ENCODE measurements around the gene PLIN1.
A peak's percentile ranks its signal among the peaks of the same experiment; 100 is the strongest.

Gene PLIN1

GRCh38 chr15:89673165-89673512 is 6.0 kb downstream of the PLIN1 start:
- TF ChIP-seq CTCF (IDR thresholded peaks at IDR 0.05; ENCODE audit: low read depth, low read length) = peak; percentile 55
- in situ Hi-C loops (cut with HindIII; ENCODE audit: low sequenced_read_pairs) = no loop called here

GRCh38 chr15:89672221-89673164 is 6.7 kb downstream of the PLIN1 start:
- in situ Hi-C loops (cut with HindIII; ENCODE audit: low sequenced_read_pairs) = no loop called here
- H3K4me3 ChIP-seq (ENCODE audit: low read depth, low read length) = no peak overlapping the region
- TF ChIP-seq CTCF (IDR thresholded peaks at IDR 0.05; ENCODE audit: low read depth, low read length) = no peak
- peak; percentile 40 for DNase-seq (ENCODE audit: low read depth, low spot score)

More at GRCh38 chr15:89673165-89673512, 6.0 kb downstream of the PLIN1 start:
- no peak for DNase-seq (ENCODE audit: low read depth, low spot score)
- H3K4me3 ChIP-seq (ENCODE audit: low read depth, low read length) = no peak overlapping the region

GRCh38 chr15:89671687-89672086 is 7.5 kb downstream of the PLIN1 start:
- no peak for TF ChIP-seq CTCF (IDR thresholded peaks at IDR 0.05; ENCODE audit: low read depth, low read length)
- no peak for DNase-seq (ENCODE audit: low read depth, low spot score)
- H3K4me3 ChIP-seq (ENCODE audit: low read depth, low read length) = no peak overlapping the region
- in situ Hi-C loops (cut with HindIII; ENCODE audit: low sequenced_read_pairs) = no loop called here

GRCh38 chr15:89670971-89671560 is 8.1 kb downstream of the PLIN1 start:
- in situ Hi-C loops (cut with HindIII; ENCODE audit: low sequenced_read_pairs) = no loop called here
- H3K4me3 ChIP-seq (ENCODE audit: low read depth, low read length) = no peak overlapping the region
- no peak for TF ChIP-seq CTCF (IDR thresholded peaks at IDR 0.05; ENCODE audit: low read depth, low read length)
- no peak for DNase-seq (ENCODE audit: low read depth, low spot score)

- H3K4me3 ChIP-seq (ENCODE audit: low read depth, low read length) = no peak overlapping the region
- no peak for TF ChIP-seq CTCF (IDR thresholded peaks at IDR 0.05; ENCODE audit: low read depth, low read length)
- no peak for DNase-seq (ENCODE audit: low read depth, low spot score)
- in situ Hi-C loops (cut with HindIII; ENCODE audit: low sequenced_read_pairs) = no loop called here
Observed at GRCh38 chr15:89669941-89670340, 9.2 kb downstream of the PLIN1 start.

- DNase-seq (ENCODE audit: low read depth, low spot score) = no peak
- in situ Hi-C loops (cut with HindIII; ENCODE audit: low sequenced_read_pairs) = no loop called here
- TF ChIP-seq CTCF (IDR thresholded peaks at IDR 0.05; ENCODE audit: low read depth, low read length) = no peak
- no peak overlapping the region for H3K4me3 ChIP-seq (ENCODE audit: low read depth, low read length)
Observed at GRCh38 chr15:89669309-89669865, 9.8 kb downstream of the PLIN1 start.
